Upper lobe of left lung (tissue), 4 donors: ENCODE data around the gene GSAP.

Experiments used
- POLR2A ChIP-seq, 4 donors: fragments of 450-650 bp; IDR thresholded peaks; one replicate each; pipeline ENCODE4 v1.5.1; 2016 to 2017; ENCODE audit warnings: antibody characterized with exemption in 4 of 4, mild to moderate bottlenecking in 2 of 4
- TF ChIP-seq, protein P1 (sequence below), 6 experiments: fragments of 450-650 bp in 4 of 6; fragments of 200-600 bp in 2 of 6; sonication (generic) in 2 of 6; IDR thresholded peaks; one replicate each; pipeline ENCODE4 v1.5.1; 2016 to 2019; ENCODE audit warnings: antibody characterized with exemption in 6 of 6

DNA sequence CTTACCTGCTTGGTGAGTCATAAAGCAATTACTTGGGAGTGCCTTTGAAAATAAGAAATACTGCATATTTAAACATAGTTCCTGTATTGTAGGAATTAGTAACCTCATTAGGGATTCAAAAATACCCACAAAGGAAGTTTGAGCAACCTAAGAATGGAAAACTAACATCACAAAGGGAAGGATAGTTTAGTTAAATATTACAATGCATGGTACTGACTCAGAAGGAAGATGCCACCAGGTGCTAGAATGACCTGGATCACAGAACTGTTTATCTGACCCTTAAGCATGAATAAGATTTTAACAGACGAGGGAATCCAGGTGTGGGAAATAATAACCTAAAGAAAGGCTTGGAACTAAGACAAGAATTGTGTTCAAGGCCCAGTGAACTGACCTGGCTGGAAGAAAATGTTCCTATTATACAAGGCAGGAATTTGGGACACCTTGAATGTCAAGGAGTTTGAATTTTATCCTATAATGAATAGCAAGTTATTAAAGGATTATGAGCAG is 106.4 kb downstream of the GSAP start:
- TF ChIP-seq, protein P1, sequence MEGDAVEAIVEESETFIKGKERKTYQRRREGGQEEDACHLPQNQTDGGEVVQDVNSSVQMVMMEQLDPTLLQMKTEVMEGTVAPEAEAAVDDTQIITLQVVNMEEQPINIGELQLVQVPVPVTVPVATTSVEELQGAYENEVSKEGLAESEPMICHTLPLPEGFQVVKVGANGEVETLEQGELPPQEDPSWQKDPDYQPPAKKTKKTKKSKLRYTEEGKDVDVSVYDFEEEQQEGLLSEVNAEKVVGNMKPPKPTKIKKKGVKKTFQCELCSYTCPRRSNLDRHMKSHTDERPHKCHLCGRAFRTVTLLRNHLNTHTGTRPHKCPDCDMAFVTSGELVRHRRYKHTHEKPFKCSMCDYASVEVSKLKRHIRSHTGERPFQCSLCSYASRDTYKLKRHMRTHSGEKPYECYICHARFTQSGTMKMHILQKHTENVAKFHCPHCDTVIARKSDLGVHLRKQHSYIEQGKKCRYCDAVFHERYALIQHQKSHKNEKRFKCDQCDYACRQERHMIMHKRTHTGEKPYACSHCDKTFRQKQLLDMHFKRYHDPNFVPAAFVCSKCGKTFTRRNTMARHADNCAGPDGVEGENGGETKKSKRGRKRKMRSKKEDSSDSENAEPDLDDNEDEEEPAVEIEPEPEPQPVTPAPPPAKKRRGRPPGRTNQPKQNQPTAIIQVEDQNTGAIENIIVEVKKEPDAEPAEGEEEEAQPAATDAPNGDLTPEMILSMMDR (IDR thresholded peaks at IDR 0.05): no peak
- TF ChIP-seq POLR2A (IDR thresholded peaks at IDR 0.05): no peak
